Vagina (tissue), 2 donors: Measurements from ENCODE around the gene SS18. TPM values are rescaled to one million over a fixed set of nuclear protein-coding genes. Genes with fewer than 3 reads are reported as not detected.

Experiments
- DNase-seq, 2 donors: peaks; one replicate each; pipeline ENCODE4 v3.0.0-alpha.2; 2017; ENCODE audit errors: extremely low spot score in 2 of 2
- H3K27ac ChIP-seq: fragments of 200-600 bp; sonication (generic); one replicate; pipeline ENCODE4 v1.5.1; 2019
- H3K27me3 ChIP-seq: fragments of 200-600 bp; sonication (generic); one replicate; pipeline ENCODE4 v1.5.1; 2019
- H3K36me3 ChIP-seq, 2 donors: fragments of 200-600 bp; sonication (generic); one replicate each; pipeline ENCODE4 v1.5.1; 2017 to 2019
- H3K4me1 ChIP-seq: fragments of 200-600 bp; sonication (generic); one replicate; pipeline ENCODE4 v1.5.1; 2019
- H3K4me3 ChIP-seq, 2 donors: fragments of 200-600 bp; sonication (generic); 1 replicate in 1 of 2; 2 replicates in 1 of 2; pipeline ENCODE4 v1.5.1; 2016 to 2019
- H3K9me3 ChIP-seq: fragments of 200-600 bp; sonication (generic); one replicate; pipeline ENCODE4 v1.5.1; 2019
- CTCF ChIP-seq, 3 experiments: fragments of 450-650 bp in 2 of 3; fragments of 200-600 bp in 1 of 3; sonication (generic) in 1 of 3; IDR thresholded peaks; one replicate each; pipeline ENCODE4 v1.5.1; 2017 to 2019; ENCODE audit warnings: antibody characterized with exemption in 3 of 3, mild to moderate bottlenecking in 2 of 3, moderate library complexity in 2 of 3
- POLR2A ChIP-seq, 2 donors: fragments of 450-650 bp; IDR thresholded peaks; one replicate each; pipeline ENCODE4 v1.6.1; 2017; ENCODE audit warnings: antibody characterized with exemption in 2 of 2, mild to moderate bottlenecking in 2 of 2, moderate library complexity in 2 of 2
- POLR2AphosphoS5 ChIP-seq, 2 donors: sonication (generic); formaldehyde crosslinking; IDR thresholded peaks; one replicate each; pipeline ENCODE4 v1.9.0; 2017; ENCODE audit warnings: antibody characterized with exemption in 2 of 2, mild to moderate bottlenecking in 2 of 2, low read depth in 1 of 2; ENCODE audit not compliant: insufficient read depth in 1 of 2
- intact Hi-C: fragments of 100-400 bp; cut with DNase I; formaldehyde crosslinking; loops from one replicate; pipeline ENCODE4 v1.15.1; 2023
- total RNA-seq: library from RNA; depleted of rRNA; stranded (reverse); fragments of >200 nt; gene quantifications from one replicate; pipeline ENCODE4 v1.2.3, GENCODE V29; 2016

The SS18 gene
- total RNA-seq, 1 donor from 2014 or later, result 378 TPM

- no peak for DNase-seq
- Histone ChIP-seq H3K4me3 (no peak overlapping the region), H3K27ac (no peak overlapping the region), H3K9me3 (no peaks in the 10 kb centered on the region), H3K27me3 (no peaks in the 10 kb centered on the region), H3K36me3 (no peaks in the 10 kb centered on the region), H3K4me1 (no peaks in the 10 kb centered on the region)
- intact Hi-C loops, result no loop called here
- TF ChIP-seq POLR2A (IDR thresholded peaks at IDR 0.05), result no peak
- no peak for TF ChIP-seq POLR2AphosphoS5 (IDR thresholded peaks at IDR 0.05; ENCODE audit: insufficient read depth in 1 of 2, low read depth in 1 of 2)
- no peak for TF ChIP-seq CTCF (IDR thresholded peaks at IDR 0.05)
These were observed 107.5 kb downstream of the SS18 start for GRCh38 chr18:25982961-25983360.

DNA sequence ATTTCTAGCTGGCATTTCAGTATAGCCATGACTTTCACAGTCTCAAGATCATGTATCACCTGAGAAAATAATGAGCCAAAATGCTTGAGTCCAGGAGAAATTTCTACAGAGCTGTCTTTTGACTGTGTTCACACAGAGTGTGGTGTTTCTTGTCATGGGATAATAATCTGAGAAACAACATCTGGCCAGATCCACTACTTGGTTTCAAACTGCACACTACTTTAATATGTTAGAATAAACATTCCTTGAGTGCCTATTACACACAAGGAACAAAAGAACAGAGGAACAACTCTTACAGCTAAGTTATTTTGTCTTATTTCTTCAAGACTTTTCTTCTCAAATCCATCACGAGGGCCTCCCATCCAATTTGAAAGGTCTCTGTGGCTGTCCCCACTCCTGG, 108.3 kb downstream of the SS18 start:
- no peak for TF ChIP-seq POLR2A (IDR thresholded peaks at IDR 0.05)
- no peaks in the 10 kb centered on the region for H3K27me3 ChIP-seq
- intact Hi-C loops, result no loop called here
- no peaks in the 10 kb centered on the region for H3K4me1 ChIP-seq
- no peaks in the 10 kb centered on the region for H3K9me3 ChIP-seq
- no peaks in the 10 kb centered on the region for H3K36me3 ChIP-seq
- H3K27ac ChIP-seq, result no peak overlapping the region
- H3K4me3 ChIP-seq, result no peak overlapping the region
- DNase-seq, result no peak

- Histone ChIP-seq H3K4me3 (no peak overlapping the region), H3K9me3 (no peaks in the 10 kb centered on the region), H3K27me3 (no peaks in the 10 kb centered on the region), H3K27ac (no peak overlapping the region), H3K36me3 (no peaks in the 10 kb centered on the region), H3K4me1 (no peaks in the 10 kb centered on the region)
- no peak for DNase-seq
- intact Hi-C loops, result no loop called here
- TF ChIP-seq CTCF (IDR thresholded peaks at IDR 0.05) (no peak), POLR2AphosphoS5 (IDR thresholded peaks at IDR 0.05; ENCODE audit: insufficient read depth in 1 of 2, low read depth in 1 of 2) (no peak), POLR2A (IDR thresholded peaks at IDR 0.05) (no peak)
These were observed 110.9 kb downstream of the SS18 start for GRCh38 chr18:25979369-25980040.

- Histone ChIP-seq H3K9me3 (no peaks in the 10 kb centered on the region), H3K36me3 (no peaks in the 10 kb centered on the region), H3K4me1 (no peaks in the 10 kb centered on the region), H3K27me3 (no peaks in the 10 kb centered on the region), H3K4me3 (no peak overlapping the region), H3K27ac (no peak overlapping the region)
- TF ChIP-seq POLR2A (IDR thresholded peaks at IDR 0.05) (no peak), CTCF (IDR thresholded peaks at IDR 0.05) (no peak), POLR2AphosphoS5 (IDR thresholded peaks at IDR 0.05; ENCODE audit: insufficient read depth in 1 of 2, low read depth in 1 of 2) (no peak)
- intact Hi-C loops, result no loop called here
- no peak for DNase-seq
These were observed 113.9 kb downstream of the SS18 start for GRCh38 chr18:25976554-25976953.

DNA sequence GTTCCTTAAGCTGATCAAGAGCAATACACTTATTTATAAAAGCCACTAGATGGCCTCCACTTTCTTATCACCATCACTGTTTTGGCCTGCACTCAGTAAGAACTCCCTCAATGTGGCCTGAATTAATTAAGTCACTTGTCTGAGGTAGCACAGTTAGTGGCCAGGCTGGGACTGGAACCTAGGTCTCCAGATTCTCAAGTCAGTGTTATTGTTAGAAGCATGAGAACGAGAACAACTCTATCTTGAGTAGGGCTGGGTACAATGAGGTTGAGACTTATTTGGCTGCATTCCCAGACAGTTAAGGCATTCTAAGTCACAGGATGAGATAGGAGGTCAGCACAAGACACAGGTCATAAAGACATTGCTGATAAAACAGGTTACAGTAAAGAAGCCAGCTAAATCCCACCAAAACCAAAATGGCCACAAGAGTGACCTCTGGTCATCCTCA, 115.8 kb downstream of the SS18 start:
- no peak overlapping the region for H3K4me3 ChIP-seq
- intact Hi-C loops, result no loop called here
- DNase-seq, result no peak

More for the DNA sequence above, 115.8 kb downstream of the SS18 start:
- H3K27ac ChIP-seq, result no peak overlapping the region
- no peaks in the 10 kb centered on the region for H3K36me3 ChIP-seq
- H3K27me3 ChIP-seq, result no peaks in the 10 kb centered on the region
- H3K4me1 ChIP-seq, result no peaks in the 10 kb centered on the region
- H3K9me3 ChIP-seq, result no peaks in the 10 kb centered on the region
- TF ChIP-seq POLR2AphosphoS5 (IDR thresholded peaks at IDR 0.05; ENCODE audit: insufficient read depth in 1 of 2, low read depth in 1 of 2), result no peak
- TF ChIP-seq POLR2A (IDR thresholded peaks at IDR 0.05), result no peak
- no peak for TF ChIP-seq CTCF (IDR thresholded peaks at IDR 0.05)

Other genes starting within 250 kb of the SS18 start
- gene PSMA8, start 43.3 kb upstream of the SS18 start, total RNA-seq, result not detected
- gene TAF4B, start 135.8 kb upstream of the SS18 start, total RNA-seq, result 16.0 TPM